Neural cell (in vitro differentiated cells): ENCODE results near the gene FIGNL1. TPM values are rescaled to one million over a fixed set of nuclear protein-coding genes. Genes with fewer than 3 reads are reported as not detected.

Experiments used
- H2AFZ ChIP-seq: fragments of 200-600, 300-800 bp; sonication (generic), shearing (Covaris generic); 2 replicates; pipeline ENCODE4 v1.6.0; 2014; ENCODE audit warnings: low read depth, mild to moderate bottlenecking, antibody characterized with exemption, low read length, moderate library complexity
- H3F3A ChIP-seq: fragments of 200-600 bp; shearing (Covaris generic); 2 replicates; pipeline ENCODE4 v1.6.1; 2016; ENCODE audit warnings: mild to moderate bottlenecking, moderate library complexity, mixed read lengths, antibody characterized with exemption, low read length; ENCODE audit not compliant: insufficient read depth, poor library complexity, severe bottlenecking
- H3K27ac ChIP-seq: fragments of 200-600, 300-800 bp; sonication (generic), shearing (Covaris generic); 2 replicates; pipeline ENCODE4 v1.5.1; 2014; ENCODE audit warnings: mild to moderate bottlenecking, low read length, moderate library complexity
- H3K27me3 ChIP-seq: fragments of 300-800, 200-600 bp; sonication (generic), shearing (Covaris generic); 2 replicates; pipeline ENCODE4 v1.6.0; 2014; ENCODE audit warnings: mild to moderate bottlenecking, low read depth, low read length, moderate library complexity; ENCODE audit not compliant: insufficient read depth
- H3K36me3 ChIP-seq: fragments of 300-800, 200-600 bp; sonication (generic), shearing (Covaris generic); 2 replicates; pipeline ENCODE4 v1.5.1; 2014; ENCODE audit warnings: mild to moderate bottlenecking, antibody characterized with exemption, low read length, moderate library complexity; ENCODE audit not compliant: insufficient read depth
- H3K4me2 ChIP-seq: fragments of 300-800, 200-600 bp; sonication (generic), shearing (Covaris generic); 2 replicates; pipeline ENCODE4 v1.6.0; 2014; ENCODE audit warnings: mild to moderate bottlenecking, low read length
- H3K4me3 ChIP-seq: fragments of 300-800, 200-600 bp; sonication (generic), shearing (Covaris generic); 2 replicates; pipeline ENCODE4 v1.5.1; 2014; ENCODE audit warnings: mild to moderate bottlenecking, low read length, moderate library complexity
- H3K79me2 ChIP-seq: fragments of 200-600 bp; shearing (Covaris generic); replicated peaks from 2 replicates; pipeline ENCODE4 v1.6.0; 2014; ENCODE audit warnings: mild to moderate bottlenecking, low read length, moderate library complexity; ENCODE audit not compliant: insufficient read depth
- H3K9ac ChIP-seq: fragments of 300-800, 200-600 bp; sonication (generic), shearing (Covaris generic); 2 replicates; pipeline ENCODE4 v1.6.1; 2016; ENCODE audit warnings: mild to moderate bottlenecking, low read length, mixed read lengths
- H3K9me2 ChIP-seq: fragments of 200-600 bp; shearing (Covaris generic); 2 replicates; pipeline ENCODE4 v1.6.1; 2016; ENCODE audit warnings: mild to moderate bottlenecking, low read length, mixed read lengths; ENCODE audit not compliant: insufficient read depth
- H3K9me3 ChIP-seq: fragments of 200-600, 300-800 bp; sonication (generic), shearing (Covaris generic); 2 replicates; pipeline ENCODE4 v1.6.1; 2016; ENCODE audit warnings: mild to moderate bottlenecking, mixed run types, low read length, moderate library complexity, mixed read lengths
- H4K20me1 ChIP-seq: fragments of 200-600 bp; shearing (Covaris generic); 2 replicates; pipeline ENCODE4 v1.6.1; 2016; ENCODE audit warnings: mild to moderate bottlenecking, mixed run types; ENCODE audit not compliant: insufficient read depth
- EP300 ChIP-seq: fragments of 450-650 bp; conservative IDR thresholded peaks from 2 replicates; pipeline ENCODE4 v1.6.1; 2014; ENCODE audit warnings: antibody characterized with exemption, mild to moderate bottlenecking, moderate library complexity; ENCODE audit not compliant: poor library complexity, severe bottlenecking
- EZH2 ChIP-seq: fragments of 200-600, 300-800 bp; shearing (Covaris generic), sonication (generic); IDR thresholded peaks from 2 replicates; pipeline ENCODE4 v1.6.1; 2014; ENCODE audit warnings: antibody characterized with exemption, low read length, borderline replicate concordance, mild to moderate bottlenecking; ENCODE audit not compliant: insufficient read depth, poor library complexity, severe bottlenecking
- MXI1 ChIP-seq: fragments of 450-650 bp; conservative IDR thresholded peaks from 2 replicates; pipeline ENCODE4 v1.6.1; 2014; ENCODE audit warnings: antibody characterized with exemption, mild to moderate bottlenecking; ENCODE audit not compliant: poor library complexity, severe bottlenecking
- POLR2AphosphoS5 ChIP-seq: IDR thresholded peaks from 2 replicates; pipeline ENCODE4 v1.6.1; 2012
- RAD21 ChIP-seq: fragments of 450-650 bp; conservative IDR thresholded peaks from 2 replicates; pipeline ENCODE4 v1.6.1; 2014; ENCODE audit warnings: antibody characterized with exemption, mild to moderate bottlenecking, moderate library complexity
- SMC3 ChIP-seq: fragments of 450-650 bp; conservative IDR thresholded peaks from 2 replicates; pipeline ENCODE4 v1.6.1; 2014; ENCODE audit warnings: antibody characterized with exemption, mild to moderate bottlenecking, moderate library complexity; ENCODE audit not compliant: poor library complexity
- TAF1 ChIP-seq: IDR thresholded peaks from 2 replicates; pipeline ENCODE4 v1.6.1; 2012; ENCODE audit warnings: low read depth
- polyA plus RNA-seq: library from polyadenylated mRNA; depleted of rRNA; stranded (reverse); fragments of >200 nt; gene quantifications from 2 replicates; pipeline ENCODE4 v1.2.3, GENCODE V29; 2014
- TF ChIP-seq, protein P1 (sequence below): IDR thresholded peaks from 2 replicates; pipeline ENCODE4 v1.6.1; 2012; ENCODE audit warnings: borderline replicate concordance
- TF ChIP-seq, protein P2 (sequence below): fragments of 450-650 bp; IDR thresholded peaks from 2 replicates; pipeline ENCODE4 v1.5.1; 2014; ENCODE audit warnings: antibody characterized with exemption, mild to moderate bottlenecking, moderate library complexity; ENCODE audit not compliant: poor library complexity, severe bottlenecking

Gene FIGNL1
- polyA plus RNA-seq, 1 donor from 2014 or later: 32.8 TPM

DNA sequence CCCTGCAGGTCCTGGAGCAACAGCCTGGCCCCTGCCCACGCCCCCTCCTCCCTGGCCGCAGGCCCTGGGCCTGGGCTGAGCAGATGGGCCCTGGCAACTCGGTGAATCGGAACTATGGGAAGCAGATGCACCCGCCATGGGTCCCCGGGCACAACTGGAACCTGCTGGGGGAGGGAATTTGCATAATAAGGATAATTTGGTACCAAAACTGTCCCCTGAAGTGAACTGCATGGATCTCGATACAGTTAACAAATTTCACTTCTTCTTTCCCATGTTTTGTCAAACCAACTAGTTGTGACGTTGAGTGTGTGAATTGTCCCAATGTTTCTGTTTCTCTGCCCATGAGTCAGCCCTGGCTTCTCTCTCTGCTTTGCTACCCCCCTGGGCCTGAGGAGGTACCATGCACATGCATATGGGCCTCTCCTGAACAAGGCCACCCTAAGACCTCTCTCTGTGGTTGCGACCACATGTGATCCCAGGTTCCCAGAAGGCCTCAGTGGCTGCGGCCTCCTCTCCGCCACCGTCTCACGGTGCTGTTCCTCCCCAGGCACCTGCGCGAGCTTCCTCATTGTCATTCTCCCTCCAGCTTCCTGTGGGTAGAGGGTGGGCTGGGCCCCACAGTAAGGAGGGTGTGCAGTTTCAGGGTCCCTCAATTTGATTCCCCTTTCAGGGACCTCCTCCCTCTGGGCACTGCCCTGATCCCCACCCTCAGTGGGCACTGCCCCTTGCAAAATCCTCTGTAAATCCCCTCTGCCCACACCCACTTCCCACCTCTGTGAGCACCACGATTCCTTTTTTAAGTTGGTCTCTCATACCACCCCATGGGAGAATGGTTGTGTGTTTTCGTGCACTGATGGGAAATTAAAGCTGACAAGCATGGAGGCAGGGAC is 40.0 kb downstream of the FIGNL1 start:
- no peaks in the 10 kb centered on the region for H3K79me2 ChIP-seq
- no peak for TF ChIP-seq MXI1
- TF ChIP-seq POLR2AphosphoS5: no peak
- no peak for TF ChIP-seq TAF1
- no peak for TF ChIP-seq RAD21
- TF ChIP-seq EP300: no peak

DNA sequence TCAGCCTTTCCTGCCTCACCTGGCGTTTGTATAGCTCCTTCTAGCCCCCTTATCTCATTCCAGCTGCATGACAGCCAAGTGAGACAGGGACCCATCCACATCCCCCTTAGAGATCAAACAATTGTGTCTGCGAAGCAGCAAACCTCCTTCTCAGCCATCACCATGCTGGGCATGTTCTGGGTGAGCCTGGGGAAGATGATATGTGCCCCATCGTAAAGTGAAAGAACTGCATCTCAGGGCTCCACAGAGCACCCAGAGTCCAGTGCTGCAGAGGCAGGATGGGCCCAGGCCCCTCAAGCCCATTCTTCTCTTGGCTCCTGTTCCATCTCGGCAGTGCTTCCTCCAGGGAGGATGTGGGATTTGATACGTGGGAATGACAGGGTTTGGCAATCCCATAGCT is 43.2 kb downstream of the FIGNL1 start:
- no peaks in the 10 kb centered on the region for H3K27me3 ChIP-seq
- H3K27ac ChIP-seq: no peak overlapping the region
- no peak overlapping the region for H3K4me2 ChIP-seq
- H2AFZ ChIP-seq: no peak overlapping the region
- TF ChIP-seq, protein P1, sequence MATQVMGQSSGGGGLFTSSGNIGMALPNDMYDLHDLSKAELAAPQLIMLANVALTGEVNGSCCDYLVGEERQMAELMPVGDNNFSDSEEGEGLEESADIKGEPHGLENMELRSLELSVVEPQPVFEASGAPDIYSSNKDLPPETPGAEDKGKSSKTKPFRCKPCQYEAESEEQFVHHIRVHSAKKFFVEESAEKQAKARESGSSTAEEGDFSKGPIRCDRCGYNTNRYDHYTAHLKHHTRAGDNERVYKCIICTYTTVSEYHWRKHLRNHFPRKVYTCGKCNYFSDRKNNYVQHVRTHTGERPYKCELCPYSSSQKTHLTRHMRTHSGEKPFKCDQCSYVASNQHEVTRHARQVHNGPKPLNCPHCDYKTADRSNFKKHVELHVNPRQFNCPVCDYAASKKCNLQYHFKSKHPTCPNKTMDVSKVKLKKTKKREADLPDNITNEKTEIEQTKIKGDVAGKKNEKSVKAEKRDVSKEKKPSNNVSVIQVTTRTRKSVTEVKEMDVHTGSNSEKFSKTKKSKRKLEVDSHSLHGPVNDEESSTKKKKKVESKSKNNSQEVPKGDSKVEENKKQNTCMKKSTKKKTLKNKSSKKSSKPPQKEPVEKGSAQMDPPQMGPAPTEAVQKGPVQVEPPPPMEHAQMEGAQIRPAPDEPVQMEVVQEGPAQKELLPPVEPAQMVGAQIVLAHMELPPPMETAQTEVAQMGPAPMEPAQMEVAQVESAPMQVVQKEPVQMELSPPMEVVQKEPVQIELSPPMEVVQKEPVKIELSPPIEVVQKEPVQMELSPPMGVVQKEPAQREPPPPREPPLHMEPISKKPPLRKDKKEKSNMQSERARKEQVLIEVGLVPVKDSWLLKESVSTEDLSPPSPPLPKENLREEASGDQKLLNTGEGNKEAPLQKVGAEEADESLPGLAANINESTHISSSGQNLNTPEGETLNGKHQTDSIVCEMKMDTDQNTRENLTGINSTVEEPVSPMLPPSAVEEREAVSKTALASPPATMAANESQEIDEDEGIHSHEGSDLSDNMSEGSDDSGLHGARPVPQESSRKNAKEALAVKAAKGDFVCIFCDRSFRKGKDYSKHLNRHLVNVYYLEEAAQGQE: no peak
- TF ChIP-seq MXI1 (no peak), RAD21 (no peak), EZH2 (no peak), EP300 (no peak), TAF1 (no peak), POLR2AphosphoS5 (no peak), SMC3 (no peak)
- TF ChIP-seq, protein P2, sequence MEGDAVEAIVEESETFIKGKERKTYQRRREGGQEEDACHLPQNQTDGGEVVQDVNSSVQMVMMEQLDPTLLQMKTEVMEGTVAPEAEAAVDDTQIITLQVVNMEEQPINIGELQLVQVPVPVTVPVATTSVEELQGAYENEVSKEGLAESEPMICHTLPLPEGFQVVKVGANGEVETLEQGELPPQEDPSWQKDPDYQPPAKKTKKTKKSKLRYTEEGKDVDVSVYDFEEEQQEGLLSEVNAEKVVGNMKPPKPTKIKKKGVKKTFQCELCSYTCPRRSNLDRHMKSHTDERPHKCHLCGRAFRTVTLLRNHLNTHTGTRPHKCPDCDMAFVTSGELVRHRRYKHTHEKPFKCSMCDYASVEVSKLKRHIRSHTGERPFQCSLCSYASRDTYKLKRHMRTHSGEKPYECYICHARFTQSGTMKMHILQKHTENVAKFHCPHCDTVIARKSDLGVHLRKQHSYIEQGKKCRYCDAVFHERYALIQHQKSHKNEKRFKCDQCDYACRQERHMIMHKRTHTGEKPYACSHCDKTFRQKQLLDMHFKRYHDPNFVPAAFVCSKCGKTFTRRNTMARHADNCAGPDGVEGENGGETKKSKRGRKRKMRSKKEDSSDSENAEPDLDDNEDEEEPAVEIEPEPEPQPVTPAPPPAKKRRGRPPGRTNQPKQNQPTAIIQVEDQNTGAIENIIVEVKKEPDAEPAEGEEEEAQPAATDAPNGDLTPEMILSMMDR: no peak
- no peak overlapping the region for H3K4me3 ChIP-seq
- no peaks in the 10 kb centered on the region for H3K9me3 ChIP-seq
- no peaks in the 10 kb centered on the region for H3K36me3 ChIP-seq
- H3K9me2 ChIP-seq: no peaks in the 10 kb centered on the region
- H3F3A ChIP-seq: no peaks in the 10 kb centered on the region
- H3K9ac ChIP-seq: no peak overlapping the region
- H4K20me1 ChIP-seq: no peaks in the 10 kb centered on the region
- H3K79me2 ChIP-seq: no peaks in the 10 kb centered on the region

More for the DNA sequence above, 40.0 kb downstream of the FIGNL1 start:
- H3K27ac ChIP-seq: no peak overlapping the region
- H3K9me2 ChIP-seq: no peaks in the 10 kb centered on the region
- H3K36me3 ChIP-seq: no peaks in the 10 kb centered on the region
- H3K4me3 ChIP-seq: no peak overlapping the region
- H4K20me1 ChIP-seq: no peaks in the 10 kb centered on the region
- no peaks in the 10 kb centered on the region for H3F3A ChIP-seq
- no peak overlapping the region for H3K9ac ChIP-seq
- no peaks in the 10 kb centered on the region for H3K27me3 ChIP-seq
- no peak overlapping the region for H3K4me2 ChIP-seq
- no peak overlapping the region for H2AFZ ChIP-seq
- no peaks in the 10 kb centered on the region for H3K9me3 ChIP-seq
